Panc1 (cell line): ENCODE measurements around the gene PNMA6E. TPM values are rescaled to one million over a fixed set of nuclear protein-coding genes. Genes with fewer than 3 reads are reported as not detected.

Source experiments
- ATAC-seq: fragments of 200-7000 bp; cut with Tn5 transposase; 2 replicates; pipeline ENCODE4 v1.9.1; 2020; ENCODE audit warnings: mild to moderate bottlenecking, moderate library complexity
- BruUV-seq: library from RNA; stranded (reverse); fragments of 400-500 nt; replicated peaks from 2 replicates; lab custom pipeline; 2021; lab: Mats Ljungman, UMichigan
- CTCF ChIA-PET: fragments of 300-600 bp; sonication (Branson Sonifier 250); formaldehyde crosslinking; loops from one replicate; lab custom pipeline; 2022; ENCODE audit warnings: antibody characterized with exemption; lab: Charles Lee
- POLR2A ChIA-PET: fragments of 300-600 bp; sonication (Branson Sonifier 250); formaldehyde crosslinking; loops from one replicate; lab custom pipeline; 2022; ENCODE audit warnings: antibody characterized with exemption; lab: Charles Lee
- DNase-seq: peaks from one replicate; pipeline ENCODE4 v3.0.0-alpha.2; 2010; ENCODE audit warnings: low read depth, low spot score
- H3K27ac ChIP-seq: 2 replicates; pipeline ENCODE4 v1.5.1; 2011; ENCODE audit warnings: mild to moderate bottlenecking, low read length, inconsistent platforms
- H3K27me3 ChIP-seq: fragments of 200-500 bp; sonication (Bioruptor generic); 2 replicates; pipeline ENCODE4 v1.6.0; 2014; ENCODE audit warnings: low read length, inconsistent platforms; ENCODE audit not compliant: control insufficient read depth, insufficient read depth
- H3K36me3 ChIP-seq: fragments of 200-500 bp; sonication (Bioruptor generic); 2 replicates; pipeline ENCODE4 v1.5.1; 2014; ENCODE audit warnings: inconsistent platforms, mild to moderate bottlenecking, low read length, moderate library complexity; ENCODE audit not compliant: control insufficient read depth, insufficient read depth
- H3K4me1 ChIP-seq: 2 replicates; pipeline ENCODE4 v1.5.1; 2011; ENCODE audit warnings: inconsistent platforms, mild to moderate bottlenecking, low read length, moderate library complexity; ENCODE audit not compliant: control insufficient read depth, insufficient read depth
- H3K4me3 ChIP-seq, 2 experiments: 2 replicates each; pipeline ENCODE4 v1.5.1; 2011 to 2012; ENCODE audit warnings: low read depth in 2 of 2, low read length in 2 of 2, mild to moderate bottlenecking in 2 of 2, inconsistent platforms in 1 of 2, moderate library complexity in 1 of 2
- H3K9me3 ChIP-seq: fragments of 200-500 bp; sonication (Bioruptor generic); 2 replicates; pipeline ENCODE4 v1.5.1; 2014; ENCODE audit warnings: low read depth, mild to moderate bottlenecking, inconsistent platforms, low read length, moderate library complexity; ENCODE audit not compliant: control insufficient read depth, insufficient read depth
- CTCF ChIP-seq: fragments of 450-650 bp; IDR thresholded peaks from 2 replicates; pipeline ENCODE4 v1.5.1; 2017; ENCODE audit warnings: mild to moderate bottlenecking
- POLR2AphosphoS5 ChIP-seq: IDR thresholded peaks from 2 replicates; pipeline ENCODE4 v1.6.1; 2012; ENCODE audit warnings: mild to moderate bottlenecking, low read depth, low read length, moderate library complexity
- REST ChIP-seq, 2 experiments: IDR thresholded peaks; 2 replicates each; pipeline ENCODE4 v1.6.1; 2011 to 2012; ENCODE audit warnings: low read depth in 2 of 2, control low read depth in 1 of 2, low read length in 1 of 2, mild to moderate bottlenecking in 1 of 2, moderate library complexity in 1 of 2; ENCODE audit not compliant: insufficient read depth in 1 of 2
- SIN3A ChIP-seq: IDR thresholded peaks from 2 replicates; pipeline ENCODE4 v1.6.1; 2012; ENCODE audit warnings: low read depth, mild to moderate bottlenecking, low read length, moderate library complexity, borderline replicate concordance; ENCODE audit not compliant: insufficient read depth
- TCF7L2 ChIP-seq: IDR thresholded peaks from 2 replicates; pipeline ENCODE4 v1.6.1; 2011; ENCODE audit warnings: mild to moderate bottlenecking, low read depth, low read length, inconsistent platforms
- in situ Hi-C: cut with HindIII; loops from 2 replicates; pipeline ENCODE4 v1.10.0; 2016; ENCODE audit warnings: low sequenced_read_pairs, low pct_unique_long_range_greater_than_20kb
- intact Hi-C: fragments of 100-400 bp; cut with micrococcal nuclease; formaldehyde crosslinking; loops from one replicate; pipeline ENCODE4 v1.10.0; 2022; ENCODE audit not compliant: unreplicated experiment
- total RNA-seq: library from RNA; stranded (reverse); gene quantifications from one replicate; pipeline ENCODE4 v1.2.1, GENCODE V29; 2021; ENCODE audit not compliant: unreplicated experiment

Gene PNMA6E
- total RNA-seq, 1 experiment from 2014 or later = not detected

DNA sequence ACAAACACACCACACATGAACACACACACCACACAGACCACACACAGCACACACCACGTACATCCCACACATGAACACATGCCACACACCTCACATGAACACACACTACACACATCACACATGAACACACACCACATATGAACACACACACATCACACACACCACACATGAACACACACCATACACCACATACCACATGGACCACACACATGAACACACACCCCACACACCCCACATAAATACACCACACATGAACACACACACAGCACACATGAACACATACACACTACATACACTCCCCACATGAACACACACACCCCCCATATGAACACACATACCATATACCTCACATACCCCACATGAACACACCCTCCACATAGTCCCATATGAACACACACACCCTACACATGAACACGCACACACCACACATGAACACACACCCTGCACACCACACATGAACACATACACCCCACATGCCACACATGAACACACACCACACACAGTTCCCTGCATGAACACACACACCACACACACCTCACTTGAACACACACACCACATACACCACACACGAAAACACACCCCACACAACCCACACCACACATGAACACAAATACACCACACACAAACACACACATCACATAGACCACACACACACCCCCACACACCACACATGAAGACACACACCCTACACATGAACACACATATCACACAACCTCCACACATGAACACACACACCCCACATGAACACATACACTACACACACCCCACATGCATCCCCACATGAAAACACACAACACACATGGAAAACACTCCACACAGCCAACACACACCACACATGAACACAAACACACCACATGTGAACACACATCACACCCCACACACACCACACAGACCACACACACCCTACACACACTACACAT is 18.3 kb downstream of the PNMA6E start:
- ChIA-PET CTCF (no interaction called here), POLR2A (no interaction called here)
- Histone ChIP-seq H3K9me3 (no peaks in the 10 kb centered on the region), H3K4me1 (no peaks in the 10 kb centered on the region), H3K27ac (no peak overlapping the region), H3K27me3 (no peaks in the 10 kb centered on the region), H3K4me3 (no peak overlapping the region), H3K36me3 (no peaks in the 10 kb centered on the region)
- intact Hi-C loops = no loop called here
- TF ChIP-seq REST (IDR thresholded peaks at IDR 0.05; ENCODE audit: insufficient read depth in 1 of 2, low read depth in 2 of 2, low read length in 1 of 2) (no peak), SIN3A (no peak), CTCF (no peak), TCF7L2 (no peak), POLR2AphosphoS5 (no peak)
- in situ Hi-C loops = no loop called here
- DNase-seq (no peak), ATAC-seq (no peak)
- no TSS peak for BruUV-seq

DNA sequence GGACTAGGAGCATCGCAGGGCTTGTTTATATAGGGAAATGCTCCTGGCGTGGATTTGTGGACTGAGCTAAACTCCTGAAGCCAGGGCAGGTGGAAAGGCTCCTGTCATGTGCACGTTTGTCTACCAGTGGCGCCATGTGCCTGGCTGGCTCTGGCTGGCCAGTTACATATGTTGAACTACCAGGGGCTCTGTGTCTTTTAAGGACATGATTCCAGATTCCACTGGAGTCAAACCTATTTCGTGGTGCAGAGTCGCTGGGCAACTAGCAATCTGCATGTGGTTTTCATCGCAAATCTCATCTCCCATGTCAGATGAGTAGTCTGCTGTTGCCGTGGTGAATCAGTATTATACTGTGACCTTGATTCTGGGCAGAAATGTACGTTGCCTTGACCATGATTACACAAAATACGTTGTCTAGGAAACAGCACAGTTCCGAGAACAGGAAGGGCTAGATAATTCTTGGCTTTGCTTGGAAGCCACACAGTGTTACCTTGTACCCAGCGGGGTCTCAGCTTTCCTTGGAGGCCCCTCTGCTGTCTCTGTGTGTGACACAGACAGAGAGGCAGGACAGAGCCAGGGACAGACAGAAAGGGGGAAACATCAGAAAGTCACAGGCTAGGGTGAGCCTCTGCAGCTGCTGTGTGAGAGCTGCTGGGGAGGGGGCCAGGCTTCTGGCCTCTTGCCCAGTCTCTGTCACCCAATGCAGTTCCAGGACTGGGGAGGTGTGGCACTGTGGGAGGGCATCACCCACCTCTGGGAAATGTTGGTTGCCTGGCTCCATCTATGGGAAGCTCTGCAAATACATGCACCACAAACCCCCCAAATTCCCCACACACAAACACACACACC is 19.2 kb downstream of the PNMA6E start:
- in situ Hi-C loops (no loop called here), intact Hi-C loops (no loop called here)
- ChIA-PET CTCF (no interaction called here), POLR2A (no interaction called here)
- no peak overlapping the region for H3K4me3 ChIP-seq
- no peaks in the 10 kb centered on the region for H3K27me3 ChIP-seq
- H3K9me3 ChIP-seq = no peaks in the 10 kb centered on the region
- no peak overlapping the region for H3K27ac ChIP-seq
- ATAC-seq = peak; percentile 55
- H3K4me1 ChIP-seq = no peaks in the 10 kb centered on the region
- no TSS peak for BruUV-seq
- no peak for DNase-seq
- no peaks in the 10 kb centered on the region for H3K36me3 ChIP-seq
- TF ChIP-seq POLR2AphosphoS5 = no peak
- TF ChIP-seq SIN3A = no peak
- TF ChIP-seq REST (IDR thresholded peaks at IDR 0.05; ENCODE audit: insufficient read depth in 1 of 2, low read depth in 2 of 2, low read length in 1 of 2) = no peak
- no peak for TF ChIP-seq TCF7L2
- no peak for TF ChIP-seq CTCF
